WERI-Rb-1 (cell line): ENCODE data around the gene IFNAR1.

Source experiments
- DNase-seq: peaks from one replicate; pipeline ENCODE4 v3.0.0-alpha.2; 2020
- H3K27ac ChIP-seq: fragments of 250-450 bp; sonication (Bioruptor Pico); 2 replicates; pipeline ENCODE4 v1.5.1; 2020; ENCODE audit warnings: mild to moderate bottlenecking, moderate library complexity
- H3K27me3 ChIP-seq: fragments of 250-450 bp; sonication (Bioruptor Pico); 2 replicates; pipeline ENCODE4 v1.5.1; 2021; ENCODE audit warnings: mild to moderate bottlenecking, low read depth, moderate library complexity; ENCODE audit not compliant: insufficient read depth, severe bottlenecking
- H3K36me3 ChIP-seq: fragments of 250-450 bp; sonication (Bioruptor Pico); 2 replicates; pipeline ENCODE4 v1.5.1; 2020; ENCODE audit warnings: mild to moderate bottlenecking, moderate library complexity
- H3K4me3 ChIP-seq: 2 replicates; pipeline ENCODE4 v1.5.1; 2011; ENCODE audit warnings: low read depth, mild to moderate bottlenecking, control low read depth, low read length
- H3K9me3 ChIP-seq: fragments of 250-450 bp; sonication (Bioruptor Pico); 2 replicates; pipeline ENCODE4 v1.5.1; 2021; ENCODE audit warnings: mild to moderate bottlenecking, moderate library complexity; ENCODE audit not compliant: severe bottlenecking
- TF ChIP-seq, protein P1 (sequence below): IDR thresholded peaks from 2 replicates; pipeline ENCODE4 v1.5.1; 2011; ENCODE audit warnings: low read depth, mild to moderate bottlenecking, control low read depth, inconsistent platforms, low read length

Gene IFNAR1

GRCh38 chr21:33300701-33301631 lies 23.8 kb upstream of the IFNAR1 start:
- H3K27ac ChIP-seq = no peak overlapping the region
- no peak for DNase-seq
- H3K27me3 ChIP-seq = no peaks in the 10 kb centered on the region
- TF ChIP-seq, protein P1, sequence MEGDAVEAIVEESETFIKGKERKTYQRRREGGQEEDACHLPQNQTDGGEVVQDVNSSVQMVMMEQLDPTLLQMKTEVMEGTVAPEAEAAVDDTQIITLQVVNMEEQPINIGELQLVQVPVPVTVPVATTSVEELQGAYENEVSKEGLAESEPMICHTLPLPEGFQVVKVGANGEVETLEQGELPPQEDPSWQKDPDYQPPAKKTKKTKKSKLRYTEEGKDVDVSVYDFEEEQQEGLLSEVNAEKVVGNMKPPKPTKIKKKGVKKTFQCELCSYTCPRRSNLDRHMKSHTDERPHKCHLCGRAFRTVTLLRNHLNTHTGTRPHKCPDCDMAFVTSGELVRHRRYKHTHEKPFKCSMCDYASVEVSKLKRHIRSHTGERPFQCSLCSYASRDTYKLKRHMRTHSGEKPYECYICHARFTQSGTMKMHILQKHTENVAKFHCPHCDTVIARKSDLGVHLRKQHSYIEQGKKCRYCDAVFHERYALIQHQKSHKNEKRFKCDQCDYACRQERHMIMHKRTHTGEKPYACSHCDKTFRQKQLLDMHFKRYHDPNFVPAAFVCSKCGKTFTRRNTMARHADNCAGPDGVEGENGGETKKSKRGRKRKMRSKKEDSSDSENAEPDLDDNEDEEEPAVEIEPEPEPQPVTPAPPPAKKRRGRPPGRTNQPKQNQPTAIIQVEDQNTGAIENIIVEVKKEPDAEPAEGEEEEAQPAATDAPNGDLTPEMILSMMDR = no peak
- no peaks in the 10 kb centered on the region for H3K9me3 ChIP-seq
- H3K4me3 ChIP-seq = no peak overlapping the region
- H3K36me3 ChIP-seq = peaks cover 8% of the 10 kb centered on the region

GRCh38 chr21:33301632-33302002 lies 23.2 kb upstream of the IFNAR1 start:
- Histone ChIP-seq H3K4me3 (no peak overlapping the region), H3K9me3 (no peaks in the 10 kb centered on the region), H3K36me3 (peaks cover 4% of the 10 kb centered on the region; the same call in 1 of the 2 replicates), H3K27ac (no peak overlapping the region), H3K27me3 (no peaks in the 10 kb centered on the region)
- TF ChIP-seq, protein P1 = no peak
- DNase-seq = no peak

DNA sequence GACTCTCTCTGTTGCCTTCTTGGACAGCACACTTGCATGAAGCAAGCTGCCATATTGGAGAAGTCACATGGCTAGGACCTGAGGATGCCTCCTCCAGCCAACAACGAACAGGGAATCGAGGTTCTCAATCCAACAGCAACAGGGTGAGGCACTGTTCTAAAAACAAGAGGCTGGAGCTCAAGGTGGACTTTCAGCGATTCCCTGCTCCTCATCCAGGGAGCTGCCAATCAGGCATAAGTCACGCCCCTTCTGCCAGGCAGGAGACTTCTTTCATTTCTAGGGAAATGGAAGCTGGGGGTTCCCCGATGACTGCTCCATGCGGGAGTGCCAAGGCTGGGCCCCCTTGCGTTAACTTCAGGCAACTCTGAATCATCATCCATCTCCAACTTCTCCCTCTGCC lies 22.7 kb upstream of the IFNAR1 start:
- no peak for DNase-seq
- Histone ChIP-seq H3K36me3 (peaks cover 1% of the 10 kb centered on the region; the same call in 1 of the 2 replicates), H3K4me3 (no peak overlapping the region), H3K27ac (no peak overlapping the region), H3K27me3 (no peaks in the 10 kb centered on the region), H3K9me3 (no peaks in the 10 kb centered on the region)
- TF ChIP-seq, protein P1 = no peak

DNA sequence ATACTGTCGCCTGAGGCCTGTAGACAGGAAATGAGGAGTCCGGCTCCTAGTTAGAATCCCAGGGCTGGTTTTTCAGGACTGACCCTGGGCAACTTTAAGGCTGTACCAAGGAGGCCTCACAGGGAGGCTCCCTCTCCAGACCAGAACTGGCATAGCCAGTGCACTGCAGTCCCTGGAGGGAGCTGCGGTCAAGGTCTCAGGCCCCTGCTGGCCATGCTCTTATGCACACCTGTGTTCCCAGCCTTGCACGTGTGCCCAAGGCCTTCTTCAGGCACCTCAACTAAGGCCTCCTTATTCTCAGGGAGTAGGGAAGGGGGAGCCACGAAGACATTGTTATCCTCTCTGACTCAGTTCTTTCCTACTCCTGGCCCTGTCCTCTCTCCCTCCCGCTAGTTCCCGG lies 22.0 kb upstream of the IFNAR1 start:
- no peaks in the 10 kb centered on the region for H3K36me3 ChIP-seq
- no peak overlapping the region for H3K27ac ChIP-seq
- TF ChIP-seq, protein P1 = peak; percentile 49

GRCh38 chr21:33305344-33305671 lies 19.5 kb upstream of the IFNAR1 start:
- H3K36me3 ChIP-seq = no peaks in the 10 kb centered on the region
- H3K27ac ChIP-seq = no peak overlapping the region
- no peak overlapping the region for H3K4me3 ChIP-seq
- H3K9me3 ChIP-seq = peaks cover 5% of the 10 kb centered on the region
- TF ChIP-seq, protein P1 = no peak
- no peak for DNase-seq
- no peaks in the 10 kb centered on the region for H3K27me3 ChIP-seq

More for the DNA sequence above, 22.0 kb upstream of the IFNAR1 start:
- no peaks in the 10 kb centered on the region for H3K9me3 ChIP-seq
- DNase-seq = peak; percentile 43
- no peaks in the 10 kb centered on the region for H3K27me3 ChIP-seq
- H3K4me3 ChIP-seq = no peak overlapping the region
